ENCODE measurements around the gene ABI3BP. TPM values are rescaled to one million over a fixed set of nuclear protein-coding genes. Genes with fewer than 3 reads are reported as not detected.

ABI3BP gene
- polyA plus RNA-seq, 1 experiment: 16.3 TPM

GRCh38 chr3:100702980-100703345 is 290.3 kb downstream of the ABI3BP start:
- Histone ChIP-seq H3K4me3 (ENCODE audit: low read depth, low read length) (no peak overlapping the region), H3K36me3 (ENCODE audit: control insufficient read depth, insufficient read depth, low read length) (no peaks in the 10 kb centered on the region), H3K27me3 (ENCODE audit: control insufficient read depth, insufficient read depth, low read length) (peaks cover 7% of the 10 kb centered on the region; the same call in 1 of the 2 replicates)
- TF ChIP-seq CTCF (IDR thresholded peaks at IDR 0.05; ENCODE audit: insufficient read depth, low read depth, low read length): no peak
- DNase-seq (ENCODE audit: low read depth): no peak
- ChIA-PET CTCF (no interaction called here), POLR2A (no interaction called here)

- POLR2A ChIA-PET: no interaction called here
- DNase-seq (ENCODE audit: low read depth): no peak
- CTCF ChIA-PET: no interaction called here
- peaks cover 7% of the 10 kb centered on the region; the same call in 1 of the 2 replicates for H3K27me3 ChIP-seq (ENCODE audit: control insufficient read depth, insufficient read depth, low read length)
- H3K4me3 ChIP-seq (ENCODE audit: low read depth, low read length): no peak overlapping the region
- TF ChIP-seq CTCF (IDR thresholded peaks at IDR 0.05; ENCODE audit: insufficient read depth, low read depth, low read length): no peak
- H3K36me3 ChIP-seq (ENCODE audit: control insufficient read depth, insufficient read depth, low read length): no peaks in the 10 kb centered on the region
Observed at GRCh38 chr3:100702082-100702979, 290.9 kb downstream of the ABI3BP start.

GRCh38 chr3:100700708-100701107 is 292.5 kb downstream of the ABI3BP start:
- no peak for TF ChIP-seq CTCF (IDR thresholded peaks at IDR 0.05; ENCODE audit: insufficient read depth, low read depth, low read length)
- Histone ChIP-seq H3K36me3 (ENCODE audit: control insufficient read depth, insufficient read depth, low read length) (no peaks in the 10 kb centered on the region), H3K4me3 (ENCODE audit: low read depth, low read length) (no peak overlapping the region), H3K27me3 (ENCODE audit: control insufficient read depth, insufficient read depth, low read length) (peaks cover 11% of the 10 kb centered on the region)
- CTCF ChIA-PET: no interaction called here
- POLR2A ChIA-PET: no interaction called here
- DNase-seq (ENCODE audit: low read depth): no peak

Small RNAs within 50 kb of the gene (small RNA-seq; reads per million reads assigned to genes)
- gene RNU6-865P (ENCODE audit: insufficient read length, low read depth, low replicate concordance): not detected

Measured in BJ (cell line).